IMR-90 (cell line): Measurements from ENCODE around the gene NANOGP8. TPM values are rescaled to one million over a fixed set of nuclear protein-coding genes. Genes with fewer than 3 reads are reported as not detected.

Source experiments
- ATAC-seq: fragments of 200-7000 bp; cut with Tn5 transposase; 2 replicates; pipeline ENCODE4 v1.9.1; 2020; ENCODE audit warnings: low read depth, mild to moderate bottlenecking, moderate library complexity
- BruUV-seq: library from RNA; stranded (reverse); fragments of 400-500 nt; replicated peaks from 2 replicates; lab custom pipeline; 2021; lab: Mats Ljungman, UMichigan
- CTCF ChIA-PET: fragments of 300-600 bp; formaldehyde crosslinking; extraction: SDS; loops from one replicate; lab custom pipeline; 2021; ENCODE audit warnings: antibody characterized with exemption; lab: Yijun Ruan, JAX
- POLR2A ChIA-PET: fragments of 300-600 bp; sonication (Branson Sonifier 250); formaldehyde crosslinking; loops from one replicate; lab custom pipeline; 2022; ENCODE audit warnings: antibody characterized with exemption; ENCODE audit not compliant: unreplicated experiment; lab: Charles Lee
- DNase-seq: peaks from one replicate; pipeline ENCODE4 v3.0.0; 2013
- H2AFZ ChIP-seq: replicated peaks from 2 replicates; pipeline ENCODE3; 2013; ENCODE audit warnings: low read length, mild to moderate bottlenecking; ENCODE audit not compliant: poor library complexity
- H2AK5ac ChIP-seq: 2 replicates; pipeline ENCODE4 v1.6.1; 2013; ENCODE audit warnings: low read depth, low read length, inconsistent platforms
- H2AK9ac ChIP-seq: replicated peaks from 2 replicates; pipeline ENCODE3; 2013; ENCODE audit warnings: mild to moderate bottlenecking, low read depth, low read length, moderate library complexity; ENCODE audit not compliant: poor library complexity
- H2BK120ac ChIP-seq: 2 replicates; pipeline ENCODE4 v1.6.1; 2013; ENCODE audit warnings: low read depth, low read length, inconsistent platforms
- H2BK15ac ChIP-seq: 3 replicates; pipeline ENCODE4 v1.6.1; 2013; ENCODE audit warnings: low read depth, low read length, inconsistent platforms
- H2BK20ac ChIP-seq: 2 replicates; pipeline ENCODE4 v1.6.1; 2013; ENCODE audit warnings: low read depth, mild to moderate bottlenecking, inconsistent platforms, low read length, moderate library complexity
- H2BK5ac ChIP-seq: 2 replicates; pipeline ENCODE4 v1.6.1; 2013; ENCODE audit warnings: mild to moderate bottlenecking, low read depth, low read length, inconsistent platforms; ENCODE audit not compliant: poor library complexity, severe bottlenecking
- H3K14ac ChIP-seq: replicated peaks from 2 replicates; pipeline ENCODE4 v1.6.1; 2013; ENCODE audit warnings: low read depth, low read length, inconsistent platforms
- H3K18ac ChIP-seq: 2 replicates; pipeline ENCODE4 v1.6.1; 2013; ENCODE audit warnings: low read depth, low read length, control low read depth
- H3K23ac ChIP-seq: 2 replicates; pipeline ENCODE4 v1.6.1; 2013; ENCODE audit warnings: low read depth, low read length, inconsistent platforms
- H3K27ac ChIP-seq: 2 replicates; pipeline ENCODE4 v1.5.1; 2013; ENCODE audit warnings: mild to moderate bottlenecking, control low read depth, low read length; ENCODE audit not compliant: insufficient read depth
- H3K27me3 ChIP-seq: 2 replicates; pipeline ENCODE4 v1.6.1; 2013; ENCODE audit warnings: low read length; ENCODE audit not compliant: control insufficient read depth, insufficient read depth
- H3K36me3 ChIP-seq: 2 replicates; pipeline ENCODE4 v1.6.1; 2013; ENCODE audit warnings: low read length, mixed read lengths; ENCODE audit not compliant: control insufficient read depth, insufficient read depth
- H3K4ac ChIP-seq: 2 replicates; pipeline ENCODE4 v1.6.1; 2013; ENCODE audit warnings: low read depth, low read length, inconsistent platforms
- H3K4me1 ChIP-seq: 2 replicates; pipeline ENCODE4 v1.6.1; 2013; ENCODE audit warnings: low read length, mixed read lengths; ENCODE audit not compliant: control insufficient read depth, insufficient read depth
- H3K4me2 ChIP-seq: 2 replicates; pipeline ENCODE4 v1.6.1; 2013; ENCODE audit warnings: low read depth, mild to moderate bottlenecking, control low read depth, low read length, moderate library complexity
- H3K4me3 ChIP-seq: 2 replicates; pipeline ENCODE4 v1.5.1; 2013; ENCODE audit warnings: low read depth, mild to moderate bottlenecking, control low read depth, low read length, moderate library complexity; ENCODE audit not compliant: insufficient read depth
- H3K56ac ChIP-seq: 2 replicates; pipeline ENCODE4 v1.6.1; 2013; ENCODE audit warnings: low read length, inconsistent platforms; ENCODE audit not compliant: insufficient read depth; ENCODE audit errors: extremely low read depth
- H3K79me1 ChIP-seq, 2 experiments: 2 replicates each; pipeline ENCODE4 v1.6.1; 2013; ENCODE audit warnings: low read length in 2 of 2, inconsistent platforms in 1 of 2, low read depth in 1 of 2
- H3K9ac ChIP-seq: 2 replicates; pipeline ENCODE4 v1.6.1; 2013; ENCODE audit warnings: low read depth, low read length, control low read depth
- H3K9me1 ChIP-seq: 2 replicates; pipeline ENCODE4 v1.6.1; 2013; ENCODE audit warnings: low read length, inconsistent platforms; ENCODE audit not compliant: insufficient read depth
- H3K9me3 ChIP-seq: 2 replicates; pipeline ENCODE4 v1.6.1; 2013; ENCODE audit warnings: low read length; ENCODE audit not compliant: control insufficient read depth, insufficient read depth
- H4K20me1 ChIP-seq: 2 replicates; pipeline ENCODE4 v1.6.1; 2013; ENCODE audit warnings: low read length, inconsistent platforms; ENCODE audit not compliant: insufficient read depth
- H4K5ac ChIP-seq: 2 replicates; pipeline ENCODE4 v1.6.1; 2013; ENCODE audit warnings: mild to moderate bottlenecking, low read depth, low read length, control low read depth
- H4K8ac ChIP-seq, 2 experiments: 2 replicates each; pipeline ENCODE4 v1.6.1; 2013; ENCODE audit warnings: low read depth in 2 of 2, low read length in 2 of 2, control low read depth in 1 of 2, inconsistent platforms in 1 of 2
- H4K91ac ChIP-seq: 2 replicates; pipeline ENCODE4 v1.6.1; 2013; ENCODE audit warnings: low read depth, low read length, inconsistent platforms; ENCODE audit not compliant: insufficient read depth
- CEBPB ChIP-seq: IDR thresholded peaks from 2 replicates; pipeline ENCODE4 v1.6.1; 2012; ENCODE audit warnings: low read depth, low read length, improper control_type of control experiment
- CHD1 ChIP-seq: IDR thresholded peaks from 2 replicates; pipeline ENCODE4 v1.6.1; 2012; ENCODE audit warnings: low read depth, low read length, improper control_type of control experiment
- CTCF ChIP-seq: conservative IDR thresholded peaks from 2 replicates; pipeline ENCODE4 v1.5.1; 2012; ENCODE audit warnings: mild to moderate bottlenecking, low read depth, low read length, improper control_type of control experiment
- FOS ChIP-seq: fragments of 150-350 bp; IDR thresholded peaks from 2 replicates; pipeline ENCODE4 v1.6.1; 2016; ENCODE audit warnings: low read depth, low read length
- MAZ ChIP-seq: IDR thresholded peaks from 2 replicates; pipeline ENCODE4 v1.6.1; 2012; ENCODE audit warnings: low read depth, mild to moderate bottlenecking, low read length, improper control_type of control experiment, moderate library complexity, borderline replicate concordance
- NFE2L2 ChIP-seq: fragments of 150-350 bp; IDR thresholded peaks from 2 replicates; pipeline ENCODE4 v1.6.1; 2016; ENCODE audit warnings: low read depth, mild to moderate bottlenecking, low read length
- POLR2A ChIP-seq: IDR thresholded peaks from 2 replicates; pipeline ENCODE4 v1.6.1; 2012; ENCODE audit warnings: mild to moderate bottlenecking, low read depth, low read length
- dilution Hi-C: fragments of 300-500 bp; cut with HindIII; formaldehyde crosslinking; loops from one replicate; pipeline ENCODE4 v1.14.3; 2018; ENCODE audit warnings: low sequenced_read_pairs; ENCODE audit not compliant: unreplicated experiment
- in situ Hi-C: fragments of 300-500 bp; cut with MboI; formaldehyde crosslinking; loops from 3 replicates; pipeline ENCODE4 v1.14.3; 2019; ENCODE audit warnings: low sequenced_read_pairs, inconsistent platforms, mixed read lengths
- intact Hi-C: fragments of 100-400 bp; cut with micrococcal nuclease; formaldehyde crosslinking; loops from 2 replicates; pipeline ENCODE4 v1.10.0; 2022
- polyA plus RNA-seq, 3 experiments: library from polyadenylated mRNA; depleted of rRNA; stranded (reverse); fragments of >200 nt; gene quantifications; 2 replicates each; pipeline ENCODE4 v1.2.3, GENCODE V29; 2012; ENCODE audit warnings: low replicate concordance in 1 of 3
- total RNA-seq: library from RNA; depleted of rRNA; stranded (reverse); fragments of >200 nt; gene quantifications from 2 replicates; pipeline ENCODE4 v1.2.3, GENCODE V29; 2012

The NANOGP8 gene
- total and polyA plus RNA-seq, 2 of the 4 experiments (the other 2 are of a cell fraction): not detected

DNA sequence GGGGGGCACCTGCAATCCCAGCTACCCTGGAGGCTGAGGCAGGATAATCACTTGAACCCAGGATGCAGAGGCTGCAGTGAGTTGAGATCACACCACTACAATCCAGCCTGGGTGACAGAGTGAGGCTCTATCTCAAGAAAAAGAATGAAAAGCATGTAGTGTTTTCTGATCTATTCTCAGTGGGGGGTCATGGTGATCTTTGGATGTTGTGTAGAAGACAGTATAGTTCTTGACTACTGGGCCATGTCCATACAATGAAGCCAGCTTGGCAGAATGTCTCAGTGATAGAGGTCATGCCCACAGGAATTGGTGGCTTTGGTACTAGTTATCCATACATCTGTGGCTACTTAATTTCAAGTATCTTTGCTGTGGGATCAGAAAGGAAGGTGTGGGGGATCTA lies 26.8 kb upstream of the NANOGP8 start:
- ChIA-PET CTCF (no interaction called here), POLR2A (no interaction called here)
- Histone ChIP-seq H3K4me1 (no peaks in the 10 kb centered on the region), H3K23ac (no peak overlapping the region; the same call in 1 of the 2 replicates), H3K4me3 (no peak overlapping the region), H2BK15ac (no peak overlapping the region), H3K27ac (no peak overlapping the region), H2BK20ac (no peak overlapping the region), H2BK120ac (no peak overlapping the region), H2AK5ac (no peak overlapping the region; the same call in 1 of the 2 replicates), H3K4ac (no peak overlapping the region), H3K56ac (no peak overlapping the region), H3K18ac (no peak overlapping the region), H3K4me2 (no peak overlapping the region), H4K8ac (no peak overlapping the region), H3K27me3 (no peaks in the 10 kb centered on the region), H3K9ac (no peak overlapping the region), H2BK5ac (no peak overlapping the region), H4K91ac (no peak overlapping the region), H3K9me1 (no peaks in the 10 kb centered on the region), H2AFZ (no peak overlapping the region), H3K36me3 (no peaks in the 10 kb centered on the region), H3K9me3 (no peaks in the 10 kb centered on the region), H4K5ac (no peak overlapping the region), H2AK9ac (no peak overlapping the region), H3K14ac (no peak overlapping the region), H3K79me1 (no peaks in the 10 kb centered on the region), H4K20me1 (no peaks in the 10 kb centered on the region)
- dilution Hi-C loops: no loop called here
- TF ChIP-seq CTCF (no peak), POLR2A (no peak), CHD1 (no peak), MAZ (no peak), NFE2L2 (no peak), CEBPB (no peak), FOS (no peak)
- DNase-seq (no peak), ATAC-seq (no peak)
- BruUV-seq: no TSS peak
- intact Hi-C loops: no loop called here
- in situ Hi-C loops: no loop called here
